GM23338 (cell line): ENCODE results near the gene PTCHD4. TPM values are rescaled to one million over a fixed set of nuclear protein-coding genes. Genes with fewer than 3 reads are reported as not detected.

Experiments
- ATAC-seq: fragments of 200-7000 bp; cut with Tn5 transposase; 3 replicates; pipeline ENCODE4 v1.9.1; 2020
- DNase-seq: peaks from one replicate; pipeline ENCODE4 v3.0.0-alpha.2; 2015; ENCODE audit warnings: low spot score
- H2AFZ ChIP-seq: fragments of 200-600 bp; sonication (generic); 2 replicates; pipeline ENCODE4 v1.8.0; 2016; ENCODE audit warnings: antibody characterized with exemption, mild to moderate bottlenecking, moderate library complexity
- H3F3A ChIP-seq: fragments of 200-600 bp; sonication (generic); replicated peaks from 2 replicates; pipeline ENCODE4 v1.8.0; 2017; ENCODE audit warnings: antibody characterized with exemption, mixed run types, low read depth
- H3K27ac ChIP-seq: fragments of 200-600 bp; sonication (generic); 2 replicates; pipeline ENCODE4 v1.6.1; 2016; ENCODE audit warnings: low read depth
- H3K27me3 ChIP-seq: fragments of 200-600 bp; sonication (generic); 2 replicates; pipeline ENCODE4 v1.8.0; 2016; ENCODE audit warnings: mild to moderate bottlenecking, mixed run types, moderate library complexity; ENCODE audit not compliant: insufficient read depth
- H3K36me3 ChIP-seq: fragments of 200-600 bp; sonication (generic); 2 replicates; pipeline ENCODE4 v1.8.0; 2016; ENCODE audit warnings: mild to moderate bottlenecking; ENCODE audit not compliant: insufficient read depth
- H3K4me1 ChIP-seq: fragments of 200-600 bp; sonication (generic); 2 replicates; pipeline ENCODE4 v1.8.0; 2016; ENCODE audit warnings: mild to moderate bottlenecking, moderate library complexity; ENCODE audit not compliant: insufficient read depth
- H3K4me2 ChIP-seq: fragments of 200-600 bp; sonication (generic); 2 replicates; pipeline ENCODE4 v1.7.1; 2017; ENCODE audit warnings: mixed run types
- H3K4me3 ChIP-seq: fragments of 200-600 bp; sonication (generic); 2 replicates; pipeline ENCODE4 v1.6.1; 2016; ENCODE audit warnings: mixed run types
- H3K79me2 ChIP-seq: fragments of 200-600 bp; sonication (generic); replicated peaks from 2 replicates; pipeline ENCODE4 v1.8.0; 2017; ENCODE audit warnings: mild to moderate bottlenecking; ENCODE audit not compliant: insufficient read depth
- H3K9me2 ChIP-seq: fragments of 200-600 bp; sonication (generic); 2 replicates; pipeline ENCODE4 v1.8.0; 2017; ENCODE audit not compliant: insufficient read depth
- H4K20me1 ChIP-seq: fragments of 200-600 bp; sonication (generic); replicated peaks from 2 replicates; pipeline ENCODE4 v1.8.0; 2017; ENCODE audit warnings: mild to moderate bottlenecking; ENCODE audit not compliant: insufficient read depth
- H3K27ac Mint-ChIP-seq: 2 replicates; pipeline ENCODE4 v1.8.0; 2020; ENCODE audit warnings: inconsistent platforms, mild to moderate bottlenecking, moderate library complexity, mixed read lengths
- H3K27me3 Mint-ChIP-seq: 3 replicates; pipeline ENCODE4 v1.8.0; 2022; ENCODE audit warnings: low read depth, mild to moderate bottlenecking, moderate library complexity, mixed read lengths, inconsistent platforms; ENCODE audit not compliant: insufficient read depth, poor library complexity
- H3K36me3 Mint-ChIP-seq: 3 replicates; pipeline ENCODE4 v1.8.0; 2021; ENCODE audit warnings: low read depth, mild to moderate bottlenecking, inconsistent platforms, moderate library complexity, mixed read lengths
- H3K4me1 Mint-ChIP-seq: 3 replicates; pipeline ENCODE4 v1.8.0; 2020; ENCODE audit warnings: mild to moderate bottlenecking, inconsistent platforms, mixed read lengths
- H3K4me3 Mint-ChIP-seq: 3 replicates; pipeline ENCODE4 v1.8.0; 2021; ENCODE audit warnings: moderate library complexity, mild to moderate bottlenecking, inconsistent platforms, mixed read lengths
- H3K9me3 Mint-ChIP-seq: 3 replicates; pipeline ENCODE4 v1.8.0; 2020; ENCODE audit warnings: moderate library complexity, mild to moderate bottlenecking, inconsistent platforms, mixed read lengths
- CTCF ChIP-seq, 2 experiments: fragments of 200-600 bp in 1 of 2; sonication (generic) in 1 of 2; conservative IDR thresholded peaks; 2 replicates each; pipeline versions ENCODE4 v1.5.1 to v1.6.1; 2016 to 2017; ENCODE audit warnings: antibody characterized with exemption in 2 of 2, low read depth in 2 of 2, mild to moderate bottlenecking in 2 of 2, moderate library complexity in 1 of 2
- EZH2 ChIP-seq: fragments of 200-600 bp; sonication (generic); IDR thresholded peaks from one replicate; pipeline ENCODE4 v1.8.0; 2017; ENCODE audit warnings: antibody characterized with exemption, mild to moderate bottlenecking, low read depth; ENCODE audit not compliant: unreplicated experiment
- EZH2phosphoT487 ChIP-seq: fragments of 200-600 bp; sonication (generic); IDR thresholded peaks from one replicate; pipeline ENCODE4 v1.8.1; 2018; ENCODE audit warnings: antibody characterized with exemption; ENCODE audit not compliant: unreplicated experiment
- JUNB ChIP-seq: IDR thresholded peaks from one replicate; pipeline ENCODE4 v1.6.1; 2016; ENCODE audit warnings: antibody characterized with exemption; ENCODE audit not compliant: unreplicated experiment
- NANOG ChIP-seq: IDR thresholded peaks from 2 replicates; pipeline ENCODE4 v1.6.1; 2016; ENCODE audit warnings: antibody characterized with exemption, borderline replicate concordance
- REST ChIP-seq: IDR thresholded peaks from one replicate; pipeline ENCODE4 v1.6.1; 2018; ENCODE audit warnings: antibody characterized with exemption; ENCODE audit not compliant: unreplicated experiment
- ZNF114 ChIP-seq: fragments of 250-450 bp; sonication (Bioruptor Pico); IDR thresholded peaks from 2 replicates; pipeline ENCODE4 v1.5.0; 2020; ENCODE audit warnings: mild to moderate bottlenecking, moderate library complexity
- ZNF331 ChIP-seq: fragments of 250-450 bp; sonication (Bioruptor Pico); IDR thresholded peaks from 2 replicates; pipeline ENCODE4 v1.5.0; 2020; ENCODE audit warnings: low read depth, mild to moderate bottlenecking, moderate library complexity
- ZNF462 ChIP-seq: fragments of 250-450 bp; sonication (Bioruptor Pico); IDR thresholded peaks from 2 replicates; pipeline ENCODE4 v1.5.0; 2020; ENCODE audit warnings: mild to moderate bottlenecking, moderate library complexity
- polyA plus RNA-seq: library from polyadenylated mRNA; unstranded; fragments of >200 nt; fragmentation: Nextera tagmentation; extraction: Ambion mirVana; gene quantifications from 2 replicates; pipeline ENCODE4 v1.2.1, GENCODE V29; 2016
- total RNA-seq: library from RNA; depleted of rRNA; stranded (reverse); fragments of >200 nt; shearing (Covaris generic); gene quantifications from 2 replicates; pipeline ENCODE4 v1.2.3, GENCODE V29; 2014

The PTCHD4 gene
- total and polyA plus RNA-seq, 2 experiments from 2014 or later = 0.66 to 0.78 TPM

GRCh38 chr6:48075181-48075580 is 35.8 kb downstream of the PTCHD4 start:
- Histone ChIP-seq H3K79me2 (no peaks in the 10 kb centered on the region), H3K27ac (no peak overlapping the region), H3K9me2 (no peaks in the 10 kb centered on the region), H3K36me3 (no peaks in the 10 kb centered on the region), H4K20me1 (no peaks in the 10 kb centered on the region), H3K4me3 (no peak overlapping the region), H3K4me2 (no peak overlapping the region), H3K4me1 (peaks cover 13% of the 10 kb centered on the region), H3F3A (no peaks in the 10 kb centered on the region), H2AFZ (no peak overlapping the region), H3K27me3 (peaks cover 9% of the 10 kb centered on the region)
- H3K4me3 Mint-ChIP-seq = no peak overlapping the region
- TF ChIP-seq EZH2 (no peak), ZNF331 (no peak), ZNF114 (CRISPR knock-in tag) (no peak)
- peaks cover 14% of the 10 kb centered on the region for H3K4me1 Mint-ChIP-seq
- DNase-seq (no peak), ATAC-seq (no peak)
- no peak overlapping the region for H3K27ac Mint-ChIP-seq
- H3K27me3 Mint-ChIP-seq = no peaks in the 10 kb centered on the region
- peaks cover 19% of the 10 kb centered on the region; the same call in 2 of the 3 replicates for H3K36me3 Mint-ChIP-seq
- H3K9me3 Mint-ChIP-seq = peaks cover 15% of the 10 kb centered on the region; the same call in 2 of the 3 replicates

- H3K27me3 ChIP-seq = peaks cover 19% of the 10 kb centered on the region
- no peak for ATAC-seq
- Mint-ChIP-seq H3K27ac (no peak overlapping the region), H3K9me3 (peaks cover 15% of the 10 kb centered on the region; the same call in 2 of the 3 replicates), H3K36me3 (peaks cover 19% of the 10 kb centered on the region; the same call in 2 of the 3 replicates), H3K4me1 (peaks cover 21% of the 10 kb centered on the region), H3K27me3 (peaks cover 8% of the 10 kb centered on the region), H3K4me3 (no peak overlapping the region)
- no peak for DNase-seq
- H3K4me3 ChIP-seq = no peak overlapping the region
- no peaks in the 10 kb centered on the region for H3K79me2 ChIP-seq
- H2AFZ ChIP-seq = no peak overlapping the region
- no peaks in the 10 kb centered on the region for H3K36me3 ChIP-seq
- H3K27ac ChIP-seq = no peak overlapping the region
- H3F3A ChIP-seq = no peaks in the 10 kb centered on the region
- no peak overlapping the region for H3K4me2 ChIP-seq
- H4K20me1 ChIP-seq = no peaks in the 10 kb centered on the region
- no peaks in the 10 kb centered on the region for H3K9me2 ChIP-seq
- peaks cover 13% of the 10 kb centered on the region for H3K4me1 ChIP-seq
- TF ChIP-seq NANOG (no peak), EZH2 (no peak), EZH2phosphoT487 (no peak), ZNF114 (CRISPR knock-in tag) (no peak), ZNF462 (CRISPR knock-in tag) (no peak), CTCF (conservative IDR thresholded peaks at IDR 0.05; ENCODE audit: low read depth in 2 of 2) (no peak), JUNB (no peak), REST (no peak), ZNF331 (no peak)
Measured at GRCh38 chr6:48073976-48074767, 36.8 kb downstream of the PTCHD4 start.
